ENCODE results near the gene KRTAP10-1.

Gene KRTAP10-1

GRCh38 chr21:44519346-44520325 lies 20.4 kb downstream of the KRTAP10-1 start:
- no peak for TF ChIP-seq CTCF (IDR thresholded peaks at IDR 0.05; ENCODE audit: low read depth, low read length)
- H3K4me3 ChIP-seq (ENCODE audit: low read depth, low read length) = no peak overlapping the region

- TF ChIP-seq CTCF (IDR thresholded peaks at IDR 0.05; ENCODE audit: low read depth, low read length) = no peak
Measured at GRCh38 chr21:44518686-44519085, 21.3 kb downstream of the KRTAP10-1 start.

GRCh38 chr21:44517175-44517899 lies 22.7 kb downstream of the KRTAP10-1 start:
- no peak overlapping the region for H3K4me3 ChIP-seq (ENCODE audit: low read depth, low read length)
- TF ChIP-seq CTCF (IDR thresholded peaks at IDR 0.05; ENCODE audit: low read depth, low read length) = no peak

More at GRCh38 chr21:44518686-44519085, 21.3 kb downstream of the KRTAP10-1 start:
- H3K4me3 ChIP-seq (ENCODE audit: low read depth, low read length) = no peak overlapping the region

GRCh38 chr21:44516828-44517174 lies 23.2 kb downstream of the KRTAP10-1 start:
- no peak for TF ChIP-seq CTCF (IDR thresholded peaks at IDR 0.05; ENCODE audit: low read depth, low read length)
- no peak overlapping the region for H3K4me3 ChIP-seq (ENCODE audit: low read depth, low read length)

- TF ChIP-seq CTCF (IDR thresholded peaks at IDR 0.05; ENCODE audit: low read depth, low read length) = no peak
- H3K4me3 ChIP-seq (ENCODE audit: low read depth, low read length) = no peak overlapping the region
Measured at GRCh38 chr21:44516342-44516741, 23.7 kb downstream of the KRTAP10-1 start.

GRCh38 chr21:44515359-44516165 lies 24.4 kb downstream of the KRTAP10-1 start:
- no peak for TF ChIP-seq CTCF (IDR thresholded peaks at IDR 0.05; ENCODE audit: low read depth, low read length)
- no peak overlapping the region for H3K4me3 ChIP-seq (ENCODE audit: low read depth, low read length)

Data from WI38 (cell line).